HEK293T (cell line): ENCODE data around the gene PATJ.

ENCODE experiments used
- CTCF ChIA-PET: fragments of 350-600 bp; formaldehyde crosslinking; extraction: SDS; loops from one replicate; lab custom pipeline; 2021; ENCODE audit warnings: antibody characterized with exemption, inconsistent platforms; lab: Yijun Ruan, JAX
- POLR2A ChIA-PET: fragments of 350-600 bp; formaldehyde crosslinking; extraction: SDS; loops from one replicate; lab custom pipeline; 2020; ENCODE audit warnings: antibody characterized with exemption, inconsistent platforms; lab: Yijun Ruan, JAX
- DNase-seq: peaks from one replicate; pipeline ENCODE4 v3.0.0; 2012; ENCODE audit warnings: mixed read lengths; ENCODE audit errors: extremely low spot score
- ARNT ChIP-seq: fragments of 450-650 bp; IDR thresholded peaks from 2 replicates; pipeline ENCODE4 v1.6.1; 2017; ENCODE audit warnings: mild to moderate bottlenecking
- BHLHE40 ChIP-seq: fragments of 450-650 bp; IDR thresholded peaks from 2 replicates; pipeline ENCODE4 v1.6.1; 2016; ENCODE audit warnings: mild to moderate bottlenecking, moderate library complexity, borderline replicate concordance
- CTBP1 ChIP-seq: fragments of 450-650 bp; IDR thresholded peaks from 2 replicates; pipeline ENCODE4 v1.6.1; 2016; ENCODE audit warnings: borderline replicate concordance
- ELF4 ChIP-seq: fragments of 450-650 bp; IDR thresholded peaks from 2 replicates; pipeline ENCODE4 v1.6.1; 2017; ENCODE audit warnings: antibody characterized with exemption
- FOXA1 ChIP-seq: fragments of 450-650 bp; IDR thresholded peaks from 2 replicates; pipeline ENCODE4 v1.6.1; 2016; ENCODE audit warnings: mild to moderate bottlenecking
- FOXK2 ChIP-seq: fragments of 450-650 bp; IDR thresholded peaks from 2 replicates; pipeline ENCODE4 v1.6.1; 2016; ENCODE audit warnings: mild to moderate bottlenecking
- FOXM1 ChIP-seq: fragments of 450-650 bp; IDR thresholded peaks from 2 replicates; pipeline ENCODE4 v1.6.1; 2017; ENCODE audit warnings: mild to moderate bottlenecking, borderline replicate concordance
- HDGF ChIP-seq: fragments of 450-650 bp; IDR thresholded peaks from 2 replicates; pipeline ENCODE4 v1.6.1; 2017; ENCODE audit warnings: antibody characterized with exemption, borderline replicate concordance
- L3MBTL2 ChIP-seq: fragments of 450-650 bp; conservative IDR thresholded peaks from 2 replicates; pipeline ENCODE4 v1.6.1; 2016; ENCODE audit warnings: mild to moderate bottlenecking
- LEF1 ChIP-seq: fragments of 450-650 bp; IDR thresholded peaks from 2 replicates; pipeline ENCODE4 v1.6.1; 2017; ENCODE audit warnings: mild to moderate bottlenecking, borderline replicate concordance
- NFRKB ChIP-seq: fragments of 450-650 bp; IDR thresholded peaks from 2 replicates; pipeline ENCODE4 v1.6.1; 2016; ENCODE audit warnings: mild to moderate bottlenecking, moderate library complexity
- SP1 ChIP-seq: fragments of 450-650 bp; IDR thresholded peaks from 2 replicates; pipeline ENCODE4 v1.6.1; 2017
- SUZ12 ChIP-seq: fragments of 450-650 bp; IDR thresholded peaks from 2 replicates; pipeline ENCODE4 v1.6.1; 2016; ENCODE audit warnings: mild to moderate bottlenecking
- TARDBP ChIP-seq: fragments of 450-650 bp; IDR thresholded peaks from 2 replicates; pipeline ENCODE4 v1.6.1; 2016
- ZNF384 ChIP-seq: fragments of 450-650 bp; IDR thresholded peaks from 2 replicates; pipeline ENCODE4 v1.6.1; 2016
- TF ChIP-seq, protein P1 (sequence below): fragments of 450-650 bp; IDR thresholded peaks from 2 replicates; pipeline ENCODE4 v1.6.1; 2016

PATJ gene

GRCh38 chr1:61851849-61852669 is 109.8 kb downstream of the PATJ start:
- ChIA-PET POLR2A (no interaction called here), CTCF (interaction anchor here (0.6 to 0.8 kb wide), 4 partner anchors 13 to 331 kb away, joined by 3 to 9 read pairs (median 4); no protein-coding TSS in a partner anchor)
- DNase-seq, result peak; percentile 64
- TF ChIP-seq LEF1 (no peak), CTBP1 (no peak), ZNF384 (no peak), FOXK2 (no peak), L3MBTL2 (no peak), FOXA1 (no peak), HDGF (no peak), SP1 (no peak), FOXM1 (no peak), BHLHE40 (no peak), ELF4 (no peak), SUZ12 (no peak), TARDBP (no peak), ARNT (no peak), NFRKB (no peak)
- TF ChIP-seq, protein P1, sequence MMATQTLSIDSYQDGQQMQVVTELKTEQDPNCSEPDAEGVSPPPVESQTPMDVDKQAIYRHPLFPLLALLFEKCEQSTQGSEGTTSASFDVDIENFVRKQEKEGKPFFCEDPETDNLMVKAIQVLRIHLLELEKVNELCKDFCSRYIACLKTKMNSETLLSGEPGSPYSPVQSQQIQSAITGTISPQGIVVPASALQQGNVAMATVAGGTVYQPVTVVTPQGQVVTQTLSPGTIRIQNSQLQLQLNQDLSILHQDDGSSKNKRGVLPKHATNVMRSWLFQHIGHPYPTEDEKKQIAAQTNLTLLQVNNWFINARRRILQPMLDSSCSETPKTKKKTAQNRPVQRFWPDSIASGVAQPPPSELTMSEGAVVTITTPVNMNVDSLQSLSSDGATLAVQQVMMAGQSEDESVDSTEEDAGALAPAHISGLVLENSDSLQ, result no peak

DNA sequence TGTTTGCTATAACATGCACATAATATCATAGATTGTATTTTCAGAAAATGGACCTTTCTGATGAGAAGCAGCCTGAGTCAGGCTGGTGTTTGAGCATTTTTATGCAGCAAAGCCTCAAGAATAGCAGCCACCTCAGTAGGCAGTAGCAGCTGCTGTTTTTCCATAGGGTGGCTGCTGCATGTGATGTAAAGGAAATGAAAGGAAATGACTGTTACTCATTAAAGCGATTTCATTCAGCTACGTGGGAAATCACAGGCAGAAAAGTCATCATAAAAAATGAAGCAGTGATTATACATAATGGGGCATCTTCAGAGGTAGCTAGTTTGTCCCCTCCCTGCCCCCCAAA is 110.4 kb downstream of the PATJ start:
- CTCF ChIA-PET, result interaction anchor here (0.9 to 1.2 kb wide), 4 partner anchors 212 to 863 kb away, joined by 3 to 4 read pairs (median 3); no protein-coding TSS in a partner anchor
- no peak for TF ChIP-seq BHLHE40
- no peak for TF ChIP-seq FOXA1
- TF ChIP-seq TARDBP, result no peak
- no peak for TF ChIP-seq L3MBTL2
- TF ChIP-seq CTBP1, result no peak
- no peak for DNase-seq
- POLR2A ChIA-PET, result no interaction called here

- CTCF ChIA-PET, result interaction anchor here (0.6 to 1.2 kb wide), 7 partner anchors 143 to 883 kb away, joined by 3 to 4 read pairs (median 3); no protein-coding TSS in a partner anchor
These were observed 111.3 kb downstream of the PATJ start for GRCh38 chr1:61853583-61853982.

DNA sequence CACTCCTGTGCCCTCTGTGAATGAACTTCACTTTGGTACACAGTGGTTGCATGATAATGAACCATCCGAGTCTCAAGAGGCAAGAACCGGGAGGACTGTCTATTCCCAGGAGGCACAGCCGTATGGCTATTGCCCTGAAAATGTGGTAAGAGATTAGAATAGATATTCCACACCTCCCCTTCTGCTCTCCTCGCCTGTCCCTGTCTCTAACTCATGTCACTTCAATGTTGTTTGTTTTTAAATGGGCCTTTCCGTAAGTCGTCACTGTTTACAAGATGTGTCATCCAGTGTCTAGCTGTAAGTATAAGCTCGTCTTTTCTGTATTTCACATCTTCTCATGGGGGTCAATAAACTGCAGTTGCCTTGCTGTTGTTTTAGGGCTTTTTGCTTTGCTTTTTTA is 122.2 kb downstream of the PATJ start:
- no peak for DNase-seq
- POLR2A ChIA-PET, result no interaction called here
- TF ChIP-seq SUZ12 (no peak), CTBP1 (no peak), L3MBTL2 (no peak), LEF1 (no peak), FOXA1 (no peak), BHLHE40 (no peak)
- TF ChIP-seq, protein P1, result no peak
- CTCF ChIA-PET, result interaction anchor here (0.7 kb wide), 1 partner anchor 13 kb away, joined by 4 read pairs; no protein-coding TSS in a partner anchor

More at GRCh38 chr1:61853583-61853982, 111.3 kb downstream of the PATJ start:
- TF ChIP-seq, protein P1, result peak; percentile 61; the same call in 1 of the 2 replicates
- TF ChIP-seq ELF4, result no peak
- POLR2A ChIA-PET, result no interaction called here
- peak; percentile 33 for DNase-seq

DNA sequence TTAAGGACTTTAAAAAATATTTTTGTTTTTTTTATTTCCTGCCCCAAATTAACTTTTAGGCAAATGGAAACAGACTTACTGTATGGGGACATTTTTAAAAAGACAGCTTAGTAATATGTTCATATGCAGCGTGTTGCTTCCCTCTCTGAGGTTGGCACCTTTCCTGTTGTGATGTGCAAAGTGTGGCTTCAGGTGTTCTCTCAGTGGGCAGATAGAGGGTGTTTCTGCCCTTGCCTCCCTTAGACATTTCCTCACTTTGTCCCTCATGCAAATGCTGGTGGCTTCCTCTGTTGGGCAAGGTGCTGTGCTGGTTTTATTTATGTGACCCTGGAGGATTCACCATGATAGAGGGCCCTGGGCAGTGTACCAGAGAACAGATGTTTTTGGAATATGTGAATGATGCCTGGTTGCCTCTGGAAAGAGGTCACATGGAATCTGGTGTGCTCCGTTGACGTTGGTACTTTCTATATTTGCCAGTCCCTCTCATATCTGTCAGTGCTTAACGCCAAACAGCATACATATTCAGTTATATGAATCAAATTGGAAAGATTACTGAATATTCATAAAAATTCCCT is 123.5 kb downstream of the PATJ start:
- no peak for TF ChIP-seq ELF4
- TF ChIP-seq CTBP1, result no peak
- no peak for TF ChIP-seq FOXM1
- no peak for TF ChIP-seq SUZ12
- TF ChIP-seq, protein P1, result no peak
- no peak for TF ChIP-seq NFRKB
- TF ChIP-seq LEF1, result no peak
- no peak for TF ChIP-seq HDGF
- no peak for TF ChIP-seq L3MBTL2
- TF ChIP-seq ZNF384, result no peak
- TF ChIP-seq BHLHE40, result no peak
- no peak for TF ChIP-seq TARDBP
- no peak for TF ChIP-seq SP1
- TF ChIP-seq ARNT, result no peak
- no peak for TF ChIP-seq FOXK2
- no peak for TF ChIP-seq FOXA1
- ChIA-PET CTCF (no interaction called here), POLR2A (no interaction called here)
- no peak for DNase-seq
